IPS-20b (cell line): Measurements from ENCODE around the gene AGMAT.

Source experiments
- H3K27ac ChIP-seq: one replicate; pipeline ENCODE4 v1.5.1; 2013; ENCODE audit warnings: low read length
- H3K27me3 ChIP-seq: 2 replicates; pipeline ENCODE4 v1.6.1; 2013; ENCODE audit warnings: mild to moderate bottlenecking, low read length, inconsistent platforms; ENCODE audit not compliant: insufficient read depth
- H3K36me3 ChIP-seq: 2 replicates; pipeline ENCODE4 v1.6.1; 2013; ENCODE audit warnings: low read depth, mild to moderate bottlenecking, inconsistent platforms, low read length, moderate library complexity; ENCODE audit not compliant: insufficient read depth
- H3K4me1 ChIP-seq: 2 replicates; pipeline ENCODE4 v1.6.1; 2013; ENCODE audit warnings: mild to moderate bottlenecking, control low read depth, inconsistent platforms, low read length, moderate library complexity; ENCODE audit not compliant: insufficient read depth
- H3K4me3 ChIP-seq: 2 replicates; pipeline ENCODE4 v1.5.1; 2013; ENCODE audit warnings: mild to moderate bottlenecking, low read length, inconsistent platforms
- H3K9ac ChIP-seq: 2 replicates; pipeline ENCODE4 v1.6.1; 2013; ENCODE audit warnings: low read depth, mild to moderate bottlenecking, inconsistent platforms, low read length, moderate library complexity
- H3K9me3 ChIP-seq: 2 replicates; pipeline ENCODE4 v1.6.1; 2013; ENCODE audit warnings: mild to moderate bottlenecking, low read depth, low read length, inconsistent platforms; ENCODE audit not compliant: insufficient read depth

The AGMAT gene

GRCh38 chr1:15525050-15526020 is 59.5 kb downstream of the AGMAT start:
- peaks cover 2% of the 10 kb centered on the region; the same call in 1 of the 2 replicates for H3K4me1 ChIP-seq
- peak overlapping the region; percentile 82 for H3K4me3 ChIP-seq
- H3K9ac ChIP-seq: no peak overlapping the region
- no peaks in the 10 kb centered on the region for H3K27me3 ChIP-seq
- peaks cover 1% of the 10 kb centered on the region; the same call in 1 of the 2 replicates for H3K36me3 ChIP-seq
- H3K9me3 ChIP-seq: no peaks in the 10 kb centered on the region
- H3K27ac ChIP-seq: no peak overlapping the region

GRCh38 chr1:15524283-15525049 is 60.4 kb downstream of the AGMAT start:
- Histone ChIP-seq H3K27me3 (no peaks in the 10 kb centered on the region), H3K27ac (no peak overlapping the region), H3K4me3 (peak overlapping the region; percentile 77), H3K9me3 (no peaks in the 10 kb centered on the region), H3K9ac (peak overlapping the region; percentile 68; the same call in 1 of the 2 replicates), H3K36me3 (no peaks in the 10 kb centered on the region), H3K4me1 (peaks cover 2% of the 10 kb centered on the region; the same call in 1 of the 2 replicates)

- peak within 1 kb of the TSS; percentile 75; the same call in 1 of the 2 replicates for H3K9ac ChIP-seq
- H3K4me1 ChIP-seq: peaks cover 2% of the 10 kb centered on the region; the same call in 1 of the 2 replicates
- no peaks in the 10 kb centered on the region for H3K36me3 ChIP-seq
- H3K27ac ChIP-seq: no peak within 1 kb of the TSS
- no peaks in the 10 kb centered on the region for H3K27me3 ChIP-seq
- H3K4me3 ChIP-seq: peak within 1 kb of the TSS; percentile 82
- no peaks in the 10 kb centered on the region for H3K9me3 ChIP-seq
Observed at GRCh38 chr1:15524021-15524282, 60.9 kb downstream of the AGMAT start, which contains the start of gene CASP9. TSS of gene CASP9 (minus strand) at chr1:15524215. CDS start at chr1:15524200, 15 bp downstream.

DNA sequence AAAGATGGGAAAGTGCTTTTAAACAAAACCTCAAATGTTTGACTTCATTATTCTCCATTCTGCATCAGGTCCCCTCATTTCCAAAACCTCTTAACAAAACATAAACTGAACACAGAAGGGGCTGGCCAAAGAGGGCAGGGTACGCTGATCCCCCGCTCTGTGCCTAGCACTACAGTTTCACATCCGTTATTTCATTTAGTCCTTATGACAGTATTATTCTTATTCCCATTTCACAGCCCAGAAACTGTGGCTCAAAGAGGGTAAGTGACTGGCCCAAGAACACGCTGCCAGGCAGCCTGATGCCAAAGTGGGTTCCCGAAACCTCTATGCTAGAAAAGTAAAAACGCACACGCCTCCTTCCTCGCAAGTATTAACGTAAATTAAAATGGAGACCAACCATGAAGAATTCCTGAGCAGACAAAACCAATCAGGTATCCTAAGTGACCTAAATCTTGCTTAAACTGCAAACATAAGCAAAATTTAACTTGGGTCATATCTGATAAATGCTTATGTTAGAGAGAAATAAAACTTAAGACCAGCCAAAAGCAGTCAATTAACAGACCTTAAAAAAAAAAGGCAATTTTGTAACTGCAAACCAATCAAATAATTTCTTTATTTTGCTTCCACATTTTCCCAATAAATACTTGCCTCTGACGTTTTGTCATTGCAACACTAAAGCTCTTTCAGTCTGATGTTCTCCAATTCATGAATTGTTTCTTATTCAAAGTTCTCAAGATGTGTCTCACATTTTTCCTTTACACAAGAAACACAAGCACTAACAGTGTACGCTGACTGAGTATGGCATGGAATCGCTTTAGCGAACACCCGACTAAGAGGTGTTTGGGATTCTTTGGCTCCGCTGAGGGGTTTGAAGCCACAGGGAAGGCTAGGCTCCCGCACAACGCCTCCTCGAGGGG is 61.5 kb downstream of the AGMAT start:
- H3K27ac ChIP-seq: no peak overlapping the region
- H3K4me1 ChIP-seq: peaks cover 2% of the 10 kb centered on the region; the same call in 1 of the 2 replicates

DNA sequence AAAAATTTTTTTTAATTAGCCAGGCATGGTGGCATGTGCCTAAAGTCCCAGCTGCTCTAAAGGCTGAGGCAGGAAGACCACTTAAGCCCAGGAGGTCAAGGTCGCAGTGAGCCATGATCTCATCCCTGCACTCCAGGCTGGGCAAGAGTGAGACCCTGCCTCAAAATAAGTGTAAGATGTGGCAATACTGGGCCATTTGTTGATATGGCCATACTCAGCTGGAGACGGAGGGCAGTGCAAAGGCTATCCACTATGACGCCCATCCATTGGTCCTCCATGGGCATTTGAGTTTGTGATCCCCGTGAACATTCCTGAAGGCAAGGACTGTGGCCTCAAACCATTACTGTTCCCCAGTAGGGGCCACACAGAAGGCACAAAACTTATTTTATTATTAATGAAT is 62.3 kb downstream of the AGMAT start:
- Histone ChIP-seq H3K4me3 (no peak overlapping the region), H3K36me3 (0 out of 2 replicates have a peak, but pooled peaks cover 1% of the 10 kb centered on the region), H3K9ac (no peak overlapping the region), H3K4me1 (peaks cover 2% of the 10 kb centered on the region; the same call in 1 of the 2 replicates), H3K27me3 (no peaks in the 10 kb centered on the region), H3K9me3 (no peaks in the 10 kb centered on the region), H3K27ac (no peak overlapping the region)

More for the DNA sequence above, 61.5 kb downstream of the AGMAT start:
- peak overlapping the region; percentile 77 for H3K4me3 ChIP-seq
- H3K36me3 ChIP-seq: no peaks in the 10 kb centered on the region
- no peaks in the 10 kb centered on the region for H3K27me3 ChIP-seq
- H3K9ac ChIP-seq: peak overlapping the region; percentile 75; the same call in 1 of the 2 replicates
- no peaks in the 10 kb centered on the region for H3K9me3 ChIP-seq
